K562 (cell line): ENCODE measurements around the gene NPAS3. TPM values are rescaled to one million over a fixed set of nuclear protein-coding genes. Genes with fewer than 3 reads are reported as not detected.

ENCODE experiments used
- ATAC-seq: fragments of 200-7000 bp; cut with Tn5 transposase; 3 replicates; pipeline ENCODE4 v1.9.1; 2020; ENCODE audit warnings: moderate library complexity
- BruUV-seq: library from RNA; stranded (reverse); fragments of 400-500 nt; replicated peaks from 2 replicates; lab custom pipeline; 2021; lab: Mats Ljungman, UMichigan
- CTCF ChIA-PET: fragments of 300-600 bp; formaldehyde crosslinking; extraction: SDS; loops from one replicate; lab custom pipeline; 2021; ENCODE audit warnings: low intra/inter-chr PET ratio; lab: Yijun Ruan, JAX
- POLR2A ChIA-PET: fragments of 300-600, 350-650 bp; sonication (Branson Sonifier 250); formaldehyde crosslinking; extraction: SDS; loops from one replicate; lab custom pipeline; 2021; ENCODE audit warnings: antibody characterized with exemption, inconsistent platforms; lab: Yijun Ruan, JAX
- DNase-seq, 4 experiments: peaks; one replicate each; pipeline versions ENCODE4 v3.0.0 to v3.0.0-alpha.2; 2011 to 2018; ENCODE audit warnings: low spot score in 3 of 4, mixed read lengths in 3 of 4; ENCODE audit errors: extremely low read depth in 1 of 4
- FAIRE-seq: peaks from 2 replicates; lab custom pipeline; 2011; peaks lifted over from hg19 to GRCh38; lab: Jason Lieb, UNC
- H2AFZ ChIP-seq: 2 replicates; pipeline ENCODE4 v1.6.0; 2011; ENCODE audit warnings: low read depth, low read length, control low read depth, inconsistent platforms
- H3K27ac ChIP-seq: fragments of 200-600 bp; 3 replicates; pipeline ENCODE4 v1.8.0; 2011; ENCODE audit warnings: low read depth, mild to moderate bottlenecking, control low read depth, inconsistent platforms, low read length, moderate library complexity, mixed read lengths; ENCODE audit errors: extremely low read depth
- H3K27me3 ChIP-seq, 2 experiments: fragments of 300-600 bp in 1 of 2; 2 replicates in 1 of 2; 3 replicates in 1 of 2; pipeline versions ENCODE4 v1.6.0 to v1.8.0; 2011; ENCODE audit warnings: inconsistent platforms in 2 of 2, low read length in 2 of 2, mild to moderate bottlenecking in 1 of 2, mixed read lengths in 1 of 2, moderate library complexity in 1 of 2; ENCODE audit not compliant: control insufficient read depth in 2 of 2, insufficient read depth in 2 of 2
- H3K36me3 ChIP-seq: fragments of 300-600 bp; 3 replicates; pipeline ENCODE4 v1.8.0; 2011; ENCODE audit warnings: mild to moderate bottlenecking, low read length, inconsistent platforms; ENCODE audit not compliant: control insufficient read depth, insufficient read depth
- H3K4me1 ChIP-seq, 2 experiments: fragments of 200-600 bp in 1 of 2; replicated peaks in 1 of 2; 2 replicates in 1 of 2; 3 replicates in 1 of 2; pipeline versions ENCODE4 v1.5.1 to v1.8.0; 2011; ENCODE audit warnings: inconsistent platforms in 2 of 2, low read length in 2 of 2, mild to moderate bottlenecking in 1 of 2, mixed read lengths in 1 of 2, moderate library complexity in 1 of 2; ENCODE audit not compliant: control insufficient read depth in 2 of 2, insufficient read depth in 2 of 2
- H3K4me2 ChIP-seq: 2 replicates; pipeline ENCODE4 v1.6.1; 2011; ENCODE audit warnings: low read length, control low read depth, inconsistent platforms, mixed read lengths; ENCODE audit not compliant: insufficient read depth
- H3K4me3 ChIP-seq: fragments of 200-600 bp; sonication (generic), shearing (Covaris generic); 2 replicates; pipeline ENCODE4 v1.5.1; 2016; ENCODE audit warnings: control low read depth, inconsistent platforms
- H3K79me2 ChIP-seq: fragments of 200-600 bp; 3 replicates; pipeline ENCODE4 v1.8.0; 2011; ENCODE audit warnings: low read length, inconsistent platforms; ENCODE audit not compliant: control insufficient read depth, insufficient read depth
- H3K9ac ChIP-seq, 2 experiments: 2 replicates each; pipeline versions ENCODE4 v1.6.0 to v1.6.1; 2011; ENCODE audit warnings: low read depth in 2 of 2, low read length in 2 of 2, control low read depth in 1 of 2, inconsistent platforms in 1 of 2, mild to moderate bottlenecking in 1 of 2, mixed read lengths in 1 of 2; ENCODE audit not compliant: insufficient read depth in 1 of 2
- H3K9me1 ChIP-seq: one replicate; pipeline ENCODE4 v1.6.0; 2011; ENCODE audit warnings: inconsistent platforms, mild to moderate bottlenecking, low read length, moderate library complexity; ENCODE audit not compliant: control insufficient read depth, insufficient read depth
- H3K9me3 ChIP-seq: replicated peaks from 2 replicates; pipeline ENCODE4 v1.5.1; 2011; ENCODE audit warnings: low read depth, low read length, inconsistent platforms; ENCODE audit not compliant: control insufficient read depth, insufficient read depth
- H4K20me1 ChIP-seq: replicated peaks from 2 replicates; pipeline ENCODE4 v1.6.1; 2011; ENCODE audit warnings: low read length, inconsistent platforms, mixed read lengths; ENCODE audit not compliant: control insufficient read depth, insufficient read depth
- CBFB ChIP-seq: sonication (generic); formaldehyde crosslinking; IDR thresholded peaks from 2 replicates; pipeline ENCODE4 v1.4.0; 2020; ENCODE audit warnings: mild to moderate bottlenecking, missing genetic modification reagents
- FOS ChIP-seq: IDR thresholded peaks from 3 replicates; pipeline ENCODE4 v1.6.1; 2011; ENCODE audit not compliant: insufficient read length; ENCODE audit errors: extremely low read depth
- GABPB2 ChIP-seq: fragments of 250-450 bp; sonication (Bioruptor Pico); conservative IDR thresholded peaks from 2 replicates; pipeline ENCODE4 v1.5.1; 2021; ENCODE audit warnings: mild to moderate bottlenecking
- MCM5 ChIP-seq: fragments of 450-650 bp; IDR thresholded peaks from 2 replicates; pipeline ENCODE4 v1.6.1; 2016; ENCODE audit warnings: low read depth
- SIX5 ChIP-seq, 2 experiments: IDR thresholded peaks; 2 replicates each; pipeline ENCODE4 v1.6.1; 2011; ENCODE audit warnings: low read length in 2 of 2, borderline replicate concordance in 1 of 2, low read depth in 1 of 2, mild to moderate bottlenecking in 1 of 2, moderate library complexity in 1 of 2; ENCODE audit not compliant: insufficient read depth in 1 of 2
- SREBF1 ChIP-seq: fragments of 150-350 bp; IDR thresholded peaks from 2 replicates; pipeline ENCODE4 v1.6.1; 2014; ENCODE audit warnings: antibody characterized with exemption, low read depth, low read length, borderline replicate concordance
- SRF ChIP-seq, 2 experiments: fragments of 250-450, 450-650 bp in 1 of 2; sonication (Bioruptor Pico) in 1 of 2; sonication (generic) in 1 of 2; formaldehyde crosslinking; IDR thresholded peaks; 2 replicates each; pipeline versions ENCODE4 v1.5.0 to v1.5.1; 2020 to 2022; ENCODE audit warnings: mild to moderate bottlenecking in 1 of 2, missing genetic modification reagents in 1 of 2
- TAF1 ChIP-seq: IDR thresholded peaks from 2 replicates; pipeline ENCODE4 v1.6.1; 2011; ENCODE audit warnings: mild to moderate bottlenecking, low read length, moderate library complexity; ENCODE audit not compliant: insufficient read depth, control insufficient read depth, severe bottlenecking; ENCODE audit errors: extremely low read depth
- TAF7 ChIP-seq: fragments of 450-650 bp; IDR thresholded peaks from 2 replicates; pipeline ENCODE4 v1.6.1; 2016; ENCODE audit warnings: missing genetic modification characterization, missing compliant biosample characterization
- TEAD2 ChIP-seq: fragments of 450-650 bp; IDR thresholded peaks from 2 replicates; pipeline ENCODE4 v1.6.1; 2016; ENCODE audit warnings: missing genetic modification characterization, control low read depth, missing compliant biosample characterization
- ZFPM2 ChIP-seq: fragments of 250-450 bp; sonication (Bioruptor Pico); IDR thresholded peaks from 2 replicates; pipeline ENCODE4 v1.5.1; 2022; ENCODE audit warnings: mild to moderate bottlenecking
- ZNF140 ChIP-seq: fragments of 250-450 bp; sonication (Bioruptor Pico); IDR thresholded peaks from 2 replicates; pipeline ENCODE4 v1.8.0; 2021; ENCODE audit warnings: moderate library complexity, mild to moderate bottlenecking, inconsistent platforms
- ZNF212 ChIP-seq: fragments of 450-650 bp; formaldehyde crosslinking; IDR thresholded peaks from 2 replicates; pipeline ENCODE4 v1.4.0; 2020; ENCODE audit warnings: mild to moderate bottlenecking
- WGBS: fragments of 100-300 bp; shearing (Covaris generic); methylation state at CpG from one replicate; pipeline ENCODE4 v1.1.6; 2016; ENCODE audit warnings: low coverage, mixed read lengths; ENCODE audit not compliant: insufficient coverage; ENCODE audit errors: missing lambda C conversion rate; 5-methylcytosine and 5-hydroxymethylcytosine counted together
- in situ Hi-C: fragments of 300-500 bp; cut with MboI; formaldehyde crosslinking; loops from 4 replicates; pipeline ENCODE4 v1.15.0; 2018; ENCODE audit warnings: inconsistent platforms, mixed read lengths
- intact Hi-C: fragments of 100-400 bp; cut with micrococcal nuclease; formaldehyde crosslinking; loops from 2 replicates; pipeline ENCODE4 v1.14.2; 2022
- polyA plus RNA-seq, 8 experiments: library from polyadenylated mRNA; depleted of rRNA in 4 of 8; stranded (reverse) in 5 of 8; unstranded in 3 of 8; fragments of >200 nt; fragmentation: Nextera tagmentation in 2 of 8; fragmentation: Illumina TruSeq in 1 of 8; extraction: Ambion mirVana in 2 of 8; extraction: Trizol in 1 of 8; gene quantifications; 2 replicates each; pipeline versions ENCODE4 v1.2.1 to v1.2.3, GENCODE V29; 2011 to 2014; ENCODE audit warnings: inconsistent platforms in 1 of 8, missing spikeins in 1 of 8
- total RNA-seq, 7 experiments: library from RNA; depleted of rRNA in 6 of 7; stranded (reverse); fragments of >200 nt in 6 of 7; fragmentation: Illumina TruSeq in 2 of 7; extraction: Trizol in 2 of 7; gene quantifications; 2 replicates each; pipeline versions ENCODE4 v1.2.1 to v1.2.3, GENCODE V29; 2011 to 2021; ENCODE audit warnings: low replicate concordance in 1 of 7
- TF ChIP-seq, protein P1 (sequence below), 3 experiments: fragments of 200-800 bp in 1 of 3; sonication (Bioruptor generic) in 1 of 3; sonication (generic) in 1 of 3; formaldehyde crosslinking in 1 of 3; IDR thresholded peaks; 2 replicates each; pipeline versions ENCODE4 v1.6.1 to v1.8.0; 2016 to 2022; ENCODE audit warnings: mild to moderate bottlenecking in 2 of 3, missing compliant biosample characterization in 2 of 3, missing genetic modification characterization in 2 of 3, missing genetic modification reagents in 1 of 3
- TF ChIP-seq, protein P2 (sequence below): fragments of 150-350 bp; IDR thresholded peaks from 2 replicates; pipeline ENCODE4 v1.6.1; 2014; ENCODE audit warnings: low read depth, mild to moderate bottlenecking, low read length, borderline replicate concordance
- TF ChIP-seq, protein P3 (sequence below): sonication (generic); formaldehyde crosslinking; IDR thresholded peaks from 2 replicates; pipeline ENCODE4 v1.5.0; 2020; ENCODE audit warnings: missing genetic modification reagents

The NPAS3 gene
- total and polyA plus RNA-seq, 9 of the 15 experiments (the other 6 are each of a cell fraction or from before 2014, with no cell fraction given): 0.04 TPM; not detected in 8

GRCh38 chr14:33515899-33516298 lies 577.2 kb downstream of the NPAS3 start:
- ChIA-PET CTCF (no interaction called here), POLR2A (no interaction called here)
- FAIRE-seq: no peak
- H2AFZ ChIP-seq: no peak overlapping the region
- no peak for ATAC-seq
- no peak overlapping the region for H3K27ac ChIP-seq
- BruUV-seq: no TSS peak
- no peak overlapping the region for H3K9ac ChIP-seq
- H3K4me2 ChIP-seq: no peak overlapping the region
- WGBS: 15% methylated on average over 3 of the region's 3 CpGs
- H3K36me3 ChIP-seq: no peaks in the 10 kb centered on the region
- H3K4me3 ChIP-seq: no peak overlapping the region
- DNase-seq: no peak
- in situ Hi-C loops: no loop called here
- no peaks in the 10 kb centered on the region for H3K9me1 ChIP-seq
- H3K4me1 ChIP-seq: no peaks in the 10 kb centered on the region
- H3K27me3 ChIP-seq: peaks cover 0 to 4% of the 10 kb centered on the region in 2 experiments; a peak in 1 of 5 replicates
- H3K79me2 ChIP-seq: no peaks in the 10 kb centered on the region
- intact Hi-C loops: no loop called here
- H4K20me1 ChIP-seq: no peaks in the 10 kb centered on the region
- H3K9me3 ChIP-seq: no peaks in the 10 kb centered on the region
- no peak for TF ChIP-seq MCM5
- no peak for TF ChIP-seq SRF (CRISPR knock-in tag; IDR thresholded peaks at IDR 0.05)
- no peak for TF ChIP-seq SIX5 (IDR thresholded peaks at IDR 0.05; ENCODE audit: borderline replicate concordance in 1 of 2, insufficient read depth in 1 of 2, low read depth in 1 of 2, low read length in 2 of 2)
- TF ChIP-seq, protein P1, sequence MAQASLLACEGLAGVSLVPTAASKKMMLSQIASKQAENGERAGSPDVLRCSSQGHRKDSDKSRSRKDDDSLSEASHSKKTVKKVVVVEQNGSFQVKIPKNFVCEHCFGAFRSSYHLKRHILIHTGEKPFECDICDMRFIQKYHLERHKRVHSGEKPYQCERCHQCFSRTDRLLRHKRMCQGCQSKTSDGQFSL (CRISPR knock-in tag; IDR thresholded peaks at IDR 0.05): no peak
- TF ChIP-seq, protein P1 (tag; IDR thresholded peaks at IDR 0.05): no peak
- no peak for TF ChIP-seq SREBF1
- TF ChIP-seq TAF1: no peak
- TF ChIP-seq, protein P2, sequence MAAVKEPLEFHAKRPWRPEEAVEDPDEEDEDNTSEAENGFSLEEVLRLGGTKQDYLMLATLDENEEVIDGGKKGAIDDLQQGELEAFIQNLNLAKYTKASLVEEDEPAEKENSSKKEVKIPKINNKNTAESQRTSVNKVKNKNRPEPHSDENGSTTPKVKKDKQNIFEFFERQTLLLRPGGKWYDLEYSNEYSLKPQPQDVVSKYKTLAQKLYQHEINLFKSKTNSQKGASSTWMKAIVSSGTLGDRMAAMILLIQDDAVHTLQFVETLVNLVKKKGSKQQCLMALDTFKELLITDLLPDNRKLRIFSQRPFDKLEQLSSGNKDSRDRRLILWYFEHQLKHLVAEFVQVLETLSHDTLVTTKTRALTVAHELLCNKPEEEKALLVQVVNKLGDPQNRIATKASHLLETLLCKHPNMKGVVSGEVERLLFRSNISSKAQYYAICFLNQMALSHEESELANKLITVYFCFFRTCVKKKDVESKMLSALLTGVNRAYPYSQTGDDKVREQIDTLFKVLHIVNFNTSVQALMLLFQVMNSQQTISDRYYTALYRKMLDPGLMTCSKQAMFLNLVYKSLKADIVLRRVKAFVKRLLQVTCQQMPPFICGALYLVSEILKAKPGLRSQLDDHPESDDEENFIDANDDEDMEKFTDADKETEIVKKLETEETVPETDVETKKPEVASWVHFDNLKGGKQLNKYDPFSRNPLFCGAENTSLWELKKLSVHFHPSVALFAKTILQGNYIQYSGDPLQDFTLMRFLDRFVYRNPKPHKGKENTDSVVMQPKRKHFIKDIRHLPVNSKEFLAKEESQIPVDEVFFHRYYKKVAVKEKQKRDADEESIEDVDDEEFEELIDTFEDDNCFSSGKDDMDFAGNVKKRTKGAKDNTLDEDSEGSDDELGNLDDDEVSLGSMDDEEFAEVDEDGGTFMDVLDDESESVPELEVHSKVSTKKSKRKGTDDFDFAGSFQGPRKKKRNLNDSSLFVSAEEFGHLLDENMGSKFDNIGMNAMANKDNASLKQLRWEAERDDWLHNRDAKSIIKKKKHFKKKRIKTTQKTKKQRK: no peak
- TF ChIP-seq, protein P3, sequence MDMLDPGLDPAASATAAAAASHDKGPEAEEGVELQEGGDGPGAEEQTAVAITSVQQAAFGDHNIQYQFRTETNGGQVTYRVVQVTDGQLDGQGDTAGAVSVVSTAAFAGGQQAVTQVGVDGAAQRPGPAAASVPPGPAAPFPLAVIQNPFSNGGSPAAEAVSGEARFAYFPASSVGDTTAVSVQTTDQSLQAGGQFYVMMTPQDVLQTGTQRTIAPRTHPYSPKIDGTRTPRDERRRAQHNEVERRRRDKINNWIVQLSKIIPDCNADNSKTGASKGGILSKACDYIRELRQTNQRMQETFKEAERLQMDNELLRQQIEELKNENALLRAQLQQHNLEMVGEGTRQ (CRISPR knock-in tag): no peak
- TF ChIP-seq FOS: no peak
- TF ChIP-seq CBFB (CRISPR knock-in tag): no peak
- no peak for TF ChIP-seq ZNF212
- TF ChIP-seq ZNF140 (CRISPR knock-in tag): no peak
- TF ChIP-seq GABPB2 (CRISPR knock-in tag): no peak
- TF ChIP-seq TAF7: no peak
- no peak for TF ChIP-seq TEAD2 (tag)
- TF ChIP-seq ZFPM2 (CRISPR knock-in tag): no peak
